HG03342 (cell line): ENCODE measurements around the gene HOXA10.

ENCODE experiments used
- ATAC-seq: cut with Tn5 transposase; IDR thresholded peaks from one replicate; pipeline ENCODE4 v1.9.1; 2021; ENCODE audit warnings: mild to moderate bottlenecking, moderate library complexity; ENCODE audit not compliant: unreplicated experiment

The HOXA10 gene

DNA sequence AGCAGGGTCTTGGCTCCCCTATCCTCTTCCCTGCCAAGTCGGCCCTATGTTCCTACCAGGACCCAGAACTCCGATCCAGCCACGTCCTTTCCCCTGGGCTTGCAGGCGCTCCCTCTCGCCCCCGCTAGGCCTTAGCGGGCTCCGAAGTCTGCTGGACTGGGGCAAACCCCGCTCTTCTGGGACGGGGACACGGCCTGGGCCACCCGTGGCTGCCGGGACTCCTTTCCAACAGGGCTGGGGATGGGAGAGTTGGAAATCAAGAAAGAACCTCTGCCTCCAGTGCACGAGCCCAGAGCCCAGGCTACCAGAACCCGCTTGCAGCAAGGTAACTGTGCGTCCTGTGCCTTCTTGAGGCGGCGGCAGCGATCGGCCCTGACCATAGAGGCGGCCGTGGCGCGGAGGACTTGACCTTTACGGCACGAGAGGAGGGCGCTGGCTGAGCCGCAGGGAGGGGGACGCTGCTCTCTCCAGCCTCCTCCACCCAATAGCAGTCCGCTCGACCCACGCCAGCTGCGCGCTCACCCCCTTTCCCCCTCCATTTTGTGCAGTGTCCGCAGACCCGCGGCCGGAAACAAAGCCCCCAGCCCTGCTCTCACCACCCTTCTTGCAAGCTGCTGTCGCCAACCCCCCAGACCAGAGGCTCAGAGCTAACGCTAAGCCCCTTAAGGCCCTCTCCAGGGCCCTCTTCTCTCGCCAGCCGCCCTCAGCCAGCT lies 17.9 kb upstream of the HOXA10 start:
- ATAC-seq, result no peak

DNA sequence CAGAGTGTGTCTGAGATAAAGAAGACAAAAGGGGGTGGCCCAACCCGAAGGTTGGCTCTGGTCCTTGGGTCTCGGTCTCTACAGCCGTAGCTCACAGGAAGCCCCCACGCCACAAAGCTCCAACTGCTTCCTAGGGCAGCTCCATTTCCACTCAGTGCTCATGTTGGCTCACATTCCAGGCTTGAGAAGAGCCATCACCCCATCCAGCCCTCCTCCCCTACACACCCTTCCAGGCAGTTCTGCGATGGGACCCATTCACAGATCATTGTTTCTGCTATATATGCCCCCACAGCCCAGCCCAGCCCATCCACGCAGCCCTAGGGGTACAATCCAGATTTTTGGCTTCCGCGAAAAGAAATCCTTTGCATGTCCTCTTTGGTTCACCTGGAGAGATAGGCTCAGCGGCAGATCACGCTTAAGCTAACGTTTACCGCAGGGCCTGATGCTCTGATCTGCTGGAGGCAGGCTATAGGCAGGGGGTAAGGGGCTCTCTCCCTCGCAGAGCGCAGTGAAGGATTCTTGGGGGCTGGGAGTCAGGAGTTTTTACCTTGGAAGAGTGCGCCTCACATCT lies 17.1 kb upstream of the HOXA10 start:
- ATAC-seq, result no peak

DNA sequence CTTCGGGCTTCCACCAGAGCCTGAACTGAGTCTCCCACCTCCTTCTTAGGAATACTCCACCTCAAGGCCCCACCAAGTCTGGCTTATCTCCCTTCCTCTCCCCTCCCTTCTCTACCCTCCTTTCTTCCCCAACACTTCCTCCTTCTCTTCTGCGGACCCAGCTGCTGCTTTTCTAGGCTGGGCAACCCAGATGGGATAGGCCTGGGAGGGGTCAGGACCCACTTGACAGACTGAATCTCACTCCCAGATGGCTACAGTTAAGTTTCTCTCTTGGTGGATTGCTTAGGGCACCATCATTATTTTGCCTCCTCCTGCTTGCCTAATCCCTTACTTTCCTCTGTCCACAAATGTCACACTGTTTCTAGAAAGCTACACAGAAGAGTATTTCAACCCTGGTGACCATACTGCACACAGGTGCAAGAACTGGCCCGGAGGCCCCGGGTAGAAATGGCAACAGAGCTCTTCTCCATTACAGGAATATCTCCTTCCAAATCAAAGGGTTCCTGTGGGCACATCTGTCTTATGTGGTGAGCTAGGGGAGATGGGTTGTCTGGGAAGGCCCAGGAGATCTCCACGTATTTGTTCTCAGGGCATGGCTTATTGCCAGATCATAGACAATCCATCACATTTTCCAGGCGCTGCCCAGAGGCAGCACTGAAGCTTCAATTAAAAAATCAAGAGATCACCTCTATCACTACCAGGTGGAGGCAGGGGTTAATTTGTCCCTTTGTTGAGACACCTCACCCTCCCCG lies 16.1 kb upstream of the HOXA10 start:
- no peak for ATAC-seq

DNA sequence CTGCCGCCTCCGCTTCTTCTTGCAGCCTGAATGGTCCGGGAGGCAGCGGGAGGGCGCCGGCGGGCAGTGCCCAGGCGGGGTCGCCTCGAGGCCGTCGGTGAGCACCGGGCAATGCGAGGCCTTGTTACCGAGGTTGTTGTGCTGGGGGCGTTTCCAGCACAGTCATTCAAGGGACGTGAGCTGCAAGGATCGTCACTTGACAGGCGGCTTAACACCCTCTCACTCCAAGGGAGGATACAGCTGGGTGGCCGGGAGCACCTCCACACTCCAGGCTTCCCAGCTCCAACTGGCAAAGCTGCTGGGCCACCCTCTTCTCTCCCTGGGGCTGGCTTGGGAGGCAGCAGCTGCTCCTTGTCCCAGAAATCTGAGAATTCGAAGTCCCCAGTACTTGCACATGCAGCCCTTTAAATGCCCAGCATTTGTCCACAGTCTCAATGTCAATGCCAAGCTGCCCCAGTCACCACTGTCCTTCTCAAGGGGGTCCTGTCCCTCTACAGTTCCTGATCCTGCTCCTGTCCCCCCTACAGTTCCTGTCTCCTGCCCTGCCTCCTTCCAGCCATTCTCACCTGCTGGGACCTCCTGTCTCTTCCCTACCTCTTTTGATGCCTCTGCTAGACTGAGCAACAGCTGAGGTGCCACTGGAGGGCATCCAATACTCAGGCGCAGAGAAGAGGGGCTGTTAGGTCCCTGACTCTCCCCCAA lies 15.3 kb upstream of the HOXA10 start:
- no peak for ATAC-seq

DNA sequence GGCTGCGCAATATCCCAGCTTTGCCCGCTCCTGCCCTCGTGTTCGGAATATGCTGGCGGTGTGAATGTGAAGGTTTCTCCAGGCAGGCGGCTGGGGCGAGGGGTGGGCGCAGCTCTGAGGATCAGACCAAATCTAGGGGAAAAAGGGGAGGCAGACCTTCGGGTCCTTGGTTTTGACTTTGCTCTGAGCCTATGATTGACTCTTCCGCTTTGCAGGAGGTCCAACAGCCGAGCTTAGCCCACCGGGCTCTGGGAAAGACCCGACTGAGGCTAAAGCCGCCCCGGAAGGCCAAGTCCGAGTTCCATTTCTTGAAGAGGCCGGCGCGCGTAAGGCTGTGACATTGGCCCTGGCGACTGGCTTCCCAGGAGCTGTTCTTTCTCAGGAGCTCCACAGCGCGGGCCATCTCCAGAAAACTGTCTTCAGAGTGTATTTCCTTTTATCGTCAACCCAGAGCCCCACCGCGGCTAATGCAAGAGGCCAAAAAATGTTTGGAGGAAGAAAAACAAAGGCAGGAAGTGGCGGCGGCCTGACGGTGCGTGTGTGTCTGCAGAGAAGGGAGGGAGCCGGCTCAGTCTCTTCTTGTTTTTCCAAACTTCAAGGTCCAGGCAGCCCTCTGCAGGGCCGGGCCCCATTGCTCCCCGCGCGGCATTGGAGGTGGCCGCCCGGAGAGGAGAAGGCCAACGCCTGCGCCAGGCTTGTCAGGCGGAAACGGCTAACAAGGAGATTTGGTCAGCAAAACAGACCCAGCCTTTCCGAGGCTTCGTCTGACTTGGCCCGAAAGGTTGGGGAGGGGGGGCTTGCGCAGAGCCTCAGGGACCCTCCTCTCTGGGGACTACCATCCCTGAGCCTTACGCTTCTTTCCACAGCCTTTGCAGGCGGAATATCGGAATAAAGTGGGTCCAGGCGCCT lies 14.5 kb upstream of the HOXA10 start:
- ATAC-seq, result no peak

DNA sequence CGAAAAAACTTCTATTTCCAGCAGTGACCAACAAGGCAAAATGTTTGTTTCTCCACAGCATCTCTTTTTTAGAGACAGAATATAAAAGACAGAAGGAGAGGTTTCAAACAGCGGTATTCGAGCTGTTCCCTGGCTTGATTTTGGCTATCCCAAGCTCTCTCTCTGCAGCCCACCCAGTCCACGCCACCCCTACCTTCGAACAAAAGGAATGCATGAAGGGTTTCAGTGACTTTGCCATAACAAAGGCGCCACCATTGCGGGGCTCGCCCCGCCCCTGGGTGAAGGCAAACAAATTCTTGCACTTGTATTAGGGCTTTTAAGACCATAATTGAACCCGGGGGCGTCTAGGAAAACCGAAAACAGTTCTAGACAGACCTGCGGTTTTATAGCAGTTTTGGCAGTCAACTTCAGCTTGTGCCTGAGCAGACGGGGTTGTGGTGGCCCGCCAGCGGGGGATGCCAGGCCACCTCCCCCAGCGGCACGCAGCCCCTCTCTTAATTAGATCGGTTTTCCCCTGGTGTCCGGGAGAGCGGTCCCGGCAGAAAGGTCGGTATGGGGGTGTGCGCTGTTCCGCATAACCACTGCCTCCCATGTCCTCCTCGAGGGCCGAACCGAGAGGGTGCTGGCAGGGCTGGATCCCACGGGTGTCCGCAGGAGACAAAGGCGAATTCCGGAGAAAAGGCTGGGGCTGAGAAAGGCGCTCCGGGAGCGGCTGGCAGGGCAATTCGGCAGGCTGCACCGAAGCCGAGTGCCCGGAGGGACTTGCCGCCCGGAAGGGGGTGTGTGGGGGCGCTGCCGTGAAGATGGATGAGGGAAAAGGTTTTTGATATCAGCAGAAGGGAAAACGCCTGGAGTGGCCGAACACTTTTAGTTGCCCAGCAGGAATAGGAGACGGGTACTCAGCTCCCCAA lies 13.6 kb upstream of the HOXA10 start:
- no peak for ATAC-seq

- ATAC-seq, result no peak
These were observed 12.8 kb upstream of the HOXA10 start for GRCh38 chr7:27186668-27187474.

DNA sequence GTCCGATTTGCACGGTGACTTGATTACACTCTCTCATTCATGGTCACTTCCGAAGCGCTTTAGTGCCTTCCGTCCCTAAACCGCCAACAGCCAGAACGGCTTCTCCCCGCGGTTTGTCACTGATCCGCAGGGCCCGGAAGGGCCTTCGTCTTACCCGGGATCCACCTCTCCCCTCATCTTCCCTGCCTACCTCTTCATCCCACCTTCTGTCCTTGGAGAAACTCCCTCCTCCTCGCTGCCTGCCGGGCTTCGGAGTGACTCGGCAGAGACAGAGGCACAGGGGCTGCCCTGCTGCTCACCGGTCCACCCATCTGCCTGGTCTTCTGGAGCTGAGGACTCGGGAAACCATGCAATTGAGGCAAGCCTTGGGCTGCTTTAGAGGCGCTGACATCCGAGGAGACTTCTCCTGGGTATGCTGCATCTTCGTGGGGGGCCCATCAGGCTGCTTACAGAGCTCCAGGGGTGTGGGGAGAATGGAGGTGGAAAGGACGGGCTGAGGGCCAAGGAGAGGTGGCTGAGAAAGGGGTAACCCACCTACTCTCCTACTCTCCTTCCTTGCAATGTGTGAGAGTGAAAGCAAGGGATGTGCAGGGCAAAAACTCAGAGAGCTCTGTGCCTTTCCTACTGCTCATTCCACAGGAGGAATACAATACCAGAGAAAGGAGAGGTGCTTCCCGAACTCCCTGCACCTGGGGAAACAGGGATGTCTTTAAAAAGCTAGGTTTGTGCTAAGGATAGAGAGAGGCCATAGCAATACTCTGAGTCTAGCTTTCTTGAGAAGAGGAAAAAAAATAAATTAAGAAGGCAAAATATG lies 11.9 kb upstream of the HOXA10 start:
- ATAC-seq, result no peak

GRCh38 chr7:27185013-27185853 lies 11.1 kb upstream of the HOXA10 start, which contains the start of gene HOXA11:
Gene HOXA11, minus strand, starts transcription at chr7:27185232. Its CDS starts 88 bp downstream, at chr7:27185144.
- ATAC-seq, result no peak

- no peak for ATAC-seq
These were observed 10.4 kb upstream of the HOXA10 start for GRCh38 chr7:27184337-27185012.

GRCh38 chr7:27183682-27184336 lies 9.7 kb upstream of the HOXA10 start:
- ATAC-seq, result no peak

GRCh38 chr7:27182861-27183681 lies 9.0 kb upstream of the HOXA10 start:
- no peak for ATAC-seq

- ATAC-seq, result no peak
These were observed 8.2 kb upstream of the HOXA10 start for GRCh38 chr7:27182285-27182841.

GRCh38 chr7:27181795-27182275 lies 7.7 kb upstream of the HOXA10 start:
- ATAC-seq, result no peak
